ENCODE results near the gene EPS8. TPM values are rescaled to one million over a fixed set of nuclear protein-coding genes. Genes with fewer than 3 reads are reported as not detected.
A peak's percentile ranks its signal among the peaks of the same experiment; 100 is the strongest.

The EPS8 gene
- total RNA-seq, 1 experiment from 2014 or later: 232 TPM

DNA sequence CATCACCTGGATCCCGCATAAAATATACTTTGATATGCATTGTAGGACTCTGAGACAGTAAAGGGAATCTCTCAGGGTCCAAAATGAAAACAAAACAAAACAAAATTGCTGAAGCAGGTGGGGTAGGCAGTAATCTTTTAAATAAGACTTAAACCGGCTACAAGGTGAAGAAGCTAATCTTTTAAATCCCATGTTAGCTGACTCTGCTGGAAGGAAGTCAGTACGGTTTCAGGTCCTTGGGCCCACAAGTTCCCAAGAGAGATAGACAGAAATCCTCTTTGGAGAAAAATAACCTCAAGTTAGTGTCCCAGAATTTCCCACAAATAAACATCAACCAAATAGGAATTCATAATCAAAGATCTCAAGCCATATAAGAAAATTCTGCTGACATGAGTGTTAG is 5.0 kb upstream of the EPS8 start:
- Histone ChIP-seq H3K4me1 (replicated peaks; ENCODE audit: insufficient read depth) (peaks cover 49% of the 10 kb centered on the region), H3K27ac (no peak overlapping the region), H3K9me3 (ENCODE audit: insufficient read depth, low read depth) (peaks cover 7% of the 10 kb centered on the region; the same call in 1 of the 2 replicates), H3K4me3 (no peak overlapping the region), H4K20me1 (ENCODE audit: insufficient read depth) (no peaks in the 10 kb centered on the region), H3K4me2 (no peak overlapping the region), H3K9me2 (ENCODE audit: insufficient read depth) (no peaks in the 10 kb centered on the region), H3F3A (ENCODE audit: insufficient read depth, low read depth) (peaks cover 21% of the 10 kb centered on the region), H3K36me3 (ENCODE audit: low read depth) (no peaks in the 10 kb centered on the region), H3K27me3 (ENCODE audit: insufficient read depth, low read depth) (no peaks in the 10 kb centered on the region), H3K79me2 (ENCODE audit: low read depth) (no peaks in the 10 kb centered on the region), H2AFZ (no peak overlapping the region)
- ChIA-PET POLR2A (ENCODE audit: unreplicated experiment) (no interaction called here), CTCF (no interaction called here)
- DNase-seq: no peak
- BruUV-seq (replicated peaks): no TSS peak
- intact Hi-C loops (cut with micrococcal nuclease; ENCODE audit: unreplicated experiment): no loop called here
- TF ChIP-seq, protein P1, sequence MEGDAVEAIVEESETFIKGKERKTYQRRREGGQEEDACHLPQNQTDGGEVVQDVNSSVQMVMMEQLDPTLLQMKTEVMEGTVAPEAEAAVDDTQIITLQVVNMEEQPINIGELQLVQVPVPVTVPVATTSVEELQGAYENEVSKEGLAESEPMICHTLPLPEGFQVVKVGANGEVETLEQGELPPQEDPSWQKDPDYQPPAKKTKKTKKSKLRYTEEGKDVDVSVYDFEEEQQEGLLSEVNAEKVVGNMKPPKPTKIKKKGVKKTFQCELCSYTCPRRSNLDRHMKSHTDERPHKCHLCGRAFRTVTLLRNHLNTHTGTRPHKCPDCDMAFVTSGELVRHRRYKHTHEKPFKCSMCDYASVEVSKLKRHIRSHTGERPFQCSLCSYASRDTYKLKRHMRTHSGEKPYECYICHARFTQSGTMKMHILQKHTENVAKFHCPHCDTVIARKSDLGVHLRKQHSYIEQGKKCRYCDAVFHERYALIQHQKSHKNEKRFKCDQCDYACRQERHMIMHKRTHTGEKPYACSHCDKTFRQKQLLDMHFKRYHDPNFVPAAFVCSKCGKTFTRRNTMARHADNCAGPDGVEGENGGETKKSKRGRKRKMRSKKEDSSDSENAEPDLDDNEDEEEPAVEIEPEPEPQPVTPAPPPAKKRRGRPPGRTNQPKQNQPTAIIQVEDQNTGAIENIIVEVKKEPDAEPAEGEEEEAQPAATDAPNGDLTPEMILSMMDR (conservative IDR thresholded peaks at IDR 0.05): no peak
- no peak for TF ChIP-seq EZH2 (IDR thresholded peaks at IDR 0.05; ENCODE audit: low read depth)

DNA sequence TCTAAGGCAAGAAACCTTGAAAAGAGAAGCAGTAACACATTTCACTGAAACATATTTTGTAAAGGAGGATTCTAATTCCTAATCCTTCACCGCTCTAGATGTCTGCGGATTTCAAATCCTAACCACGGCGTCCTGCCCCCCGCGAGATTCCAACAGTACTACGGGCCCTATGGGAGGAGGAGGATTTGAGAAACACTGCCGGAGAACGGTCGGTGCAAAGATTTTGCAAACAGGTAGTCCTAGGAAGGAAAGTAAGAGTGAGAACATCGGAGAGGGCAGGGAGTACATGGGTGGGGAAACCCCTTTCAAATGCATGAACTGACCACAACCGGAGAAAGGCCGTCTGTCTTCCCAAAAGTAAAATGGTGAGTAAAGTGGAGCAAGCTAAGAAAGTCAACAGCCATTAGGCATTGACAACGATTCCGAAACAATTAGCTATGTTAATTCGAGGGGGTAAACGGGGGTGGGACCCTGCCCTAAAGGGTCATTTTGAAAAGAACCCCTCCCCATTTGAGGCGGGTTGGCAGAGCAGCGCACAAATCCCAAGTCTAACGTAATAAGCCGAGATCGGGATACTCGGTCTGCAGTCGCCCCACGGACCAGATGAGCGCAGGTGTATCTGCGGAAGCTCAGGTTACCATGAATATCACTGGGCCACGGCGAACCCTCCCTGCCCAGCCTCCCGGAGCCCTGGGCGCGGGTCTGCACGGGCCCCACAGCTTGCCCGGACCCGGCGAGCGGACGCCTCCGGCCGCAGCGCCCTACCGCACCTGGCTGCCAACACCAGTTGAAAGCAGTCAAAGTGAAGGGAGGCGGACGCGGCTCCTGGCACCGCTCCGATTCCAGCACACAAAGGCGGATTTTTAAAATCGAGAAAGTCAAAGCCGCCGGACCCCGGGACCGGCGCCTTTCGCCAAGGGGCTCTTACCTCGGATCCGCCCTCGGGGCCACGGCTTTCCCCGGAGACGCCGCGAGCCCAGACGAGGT is 662 bp downstream of the EPS8 start:
- H3K4me1 ChIP-seq (replicated peaks; ENCODE audit: insufficient read depth): peaks cover 37% of the 10 kb centered on the region
- TF ChIP-seq, protein P1 (conservative IDR thresholded peaks at IDR 0.05): no peak
- TF ChIP-seq EZH2 (IDR thresholded peaks at IDR 0.05; ENCODE audit: low read depth): no peak
- peak overlapping the region; percentile 90 for H2AFZ ChIP-seq
- intact Hi-C loops (cut with micrococcal nuclease; ENCODE audit: unreplicated experiment): loop anchor here (1.0 to 10.0 kb wide), 9 partner anchors 12 to 198 kb away; no protein-coding TSS in a partner anchor
- no peaks in the 10 kb centered on the region for H3K9me3 ChIP-seq (ENCODE audit: insufficient read depth, low read depth)
- H3K79me2 ChIP-seq (ENCODE audit: low read depth): peaks cover 52% of the 10 kb centered on the region
- peak overlapping the region; percentile 98 for H3K4me2 ChIP-seq
- no peaks in the 10 kb centered on the region for H3K9me2 ChIP-seq (ENCODE audit: insufficient read depth)
- no peaks in the 10 kb centered on the region for H3K27me3 ChIP-seq (ENCODE audit: insufficient read depth, low read depth)
- DNase-seq: peak; percentile 48 to 55
- peak overlapping the region; percentile 64 for H3K4me3 ChIP-seq
- BruUV-seq (replicated peaks): TSS peak; percentile 36
- CTCF ChIA-PET: interaction anchor here (0.6 kb wide), 1 partner anchor 10 kb away, joined by 15 read pairs; no protein-coding TSS in a partner anchor
- peak overlapping the region; percentile 79 for H3K27ac ChIP-seq
- peaks cover 6% of the 10 kb centered on the region; the same call in 1 of the 2 replicates for H4K20me1 ChIP-seq (ENCODE audit: insufficient read depth)
- peaks cover 13% of the 10 kb centered on the region for H3K36me3 ChIP-seq (ENCODE audit: low read depth)
- H3F3A ChIP-seq (ENCODE audit: insufficient read depth, low read depth): peaks cover 29% of the 10 kb centered on the region
- POLR2A ChIA-PET (ENCODE audit: unreplicated experiment): interaction anchor here (0.6 to 1.0 kb wide), 5 partner anchors 10 to 159 kb away, joined by 3 to 5 read pairs (median 3); no protein-coding TSS in a partner anchor

DNA sequence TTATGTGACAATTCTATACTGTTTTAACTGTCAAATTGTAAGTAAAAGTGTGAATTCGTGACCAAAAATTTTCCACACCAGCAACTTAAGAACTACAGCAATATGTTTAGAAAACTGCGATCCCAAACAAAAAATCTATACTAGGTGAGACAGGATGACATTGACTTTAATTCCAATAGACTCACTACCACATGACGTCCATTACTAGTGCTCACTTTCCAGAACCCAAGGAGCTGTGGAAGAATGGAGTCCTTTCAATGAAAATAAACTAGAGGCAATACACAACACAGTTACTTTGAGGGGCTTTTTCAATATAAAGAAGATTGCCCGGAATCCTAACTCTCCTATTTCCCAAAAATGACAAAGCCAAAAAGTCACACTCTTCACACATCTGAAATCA is 1.4 kb downstream of the EPS8 start:
- CTCF ChIA-PET: interaction anchor here (0.6 kb wide), 1 partner anchor 11 kb away, joined by 15 read pairs; no protein-coding TSS in a partner anchor
- intact Hi-C loops (cut with micrococcal nuclease; ENCODE audit: unreplicated experiment): loop anchor here (2.0 to 10.0 kb wide), 4 partner anchors 47 to 177 kb away; no protein-coding TSS in a partner anchor
- peak overlapping the region; percentile 64 for H3K4me3 ChIP-seq
- H3F3A ChIP-seq (ENCODE audit: insufficient read depth, low read depth): peaks cover 29% of the 10 kb centered on the region
- no TSS peak for BruUV-seq (replicated peaks)
- H3K79me2 ChIP-seq (ENCODE audit: low read depth): peaks cover 60% of the 10 kb centered on the region
- H4K20me1 ChIP-seq (ENCODE audit: insufficient read depth): peaks cover 6% of the 10 kb centered on the region; the same call in 1 of the 2 replicates
- POLR2A ChIA-PET (ENCODE audit: unreplicated experiment): interaction anchor here (0.6 kb wide), 1 partner anchor 30 kb away, joined by 5 read pairs; no protein-coding TSS in a partner anchor
- H3K9me2 ChIP-seq (ENCODE audit: insufficient read depth): no peaks in the 10 kb centered on the region
- no peak for DNase-seq
- TF ChIP-seq, protein P1 (conservative IDR thresholded peaks at IDR 0.05): no peak
- no peak for TF ChIP-seq EZH2 (IDR thresholded peaks at IDR 0.05; ENCODE audit: low read depth)
- peak overlapping the region; percentile 90 for H2AFZ ChIP-seq
- peaks cover 13% of the 10 kb centered on the region for H3K36me3 ChIP-seq (ENCODE audit: low read depth)
- H3K27me3 ChIP-seq (ENCODE audit: insufficient read depth, low read depth): no peaks in the 10 kb centered on the region
- H3K9me3 ChIP-seq (ENCODE audit: insufficient read depth, low read depth): no peaks in the 10 kb centered on the region
- peaks cover 37% of the 10 kb centered on the region for H3K4me1 ChIP-seq (replicated peaks; ENCODE audit: insufficient read depth)
- peak overlapping the region; percentile 98 for H3K4me2 ChIP-seq
- H3K27ac ChIP-seq: peak overlapping the region; percentile 79

All from PC-9 (cell line).